Heart left ventricle (tissue), 16 donors: Measurements from ENCODE around the gene OLFM1. TPM values are rescaled to one million over a fixed set of nuclear protein-coding genes. Genes with fewer than 3 reads are reported as not detected.

Experiments
- ATAC-seq, 4 donors: fragments of 200-7000 bp; cut with Tn5 transposase; one replicate each; pipeline ENCODE4 v1.9.1; 2020 to 2022; ENCODE audit warnings: moderate library complexity in 4 of 4, mild to moderate bottlenecking in 3 of 4, moderate number of reproducible peaks in 1 of 4
- DNase-seq, 5 donors: peaks; one replicate each; pipeline ENCODE4 v3.0.0-alpha.2; 2020
- H3K27ac ChIP-seq, 12 donors: fragments of 200-600 bp; sonication (generic) in 4 of 12; one replicate each; pipeline versions ENCODE4 v1.5.0 to v1.8.0; 2016 to 2022; ENCODE audit warnings: mild to moderate bottlenecking in 2 of 12
- H3K27me3 ChIP-seq, 9 donors: fragments of 200-600 bp; sonication (generic) in 2 of 9; one replicate each; pipeline versions ENCODE4 v1.5.1 to v1.8.0; 2016 to 2022; ENCODE audit warnings: mild to moderate bottlenecking in 3 of 9
- H3K36me3 ChIP-seq, 9 donors: fragments of 200-600 bp; sonication (generic) in 2 of 9; one replicate each; pipeline versions ENCODE4 v1.5.0 to v1.8.0; 2018 to 2022; ENCODE audit warnings: mild to moderate bottlenecking in 2 of 9
- H3K4me1 ChIP-seq, 12 donors: fragments of 200-600 bp; sonication (generic) in 4 of 12; one replicate each; pipeline versions ENCODE4 v1.5.0 to v1.8.0; 2016 to 2022; ENCODE audit warnings: mild to moderate bottlenecking in 3 of 12
- H3K4me3 ChIP-seq, 12 donors: fragments of 200-600 bp; sonication (generic) in 4 of 12; one replicate each; pipeline versions ENCODE4 v1.5.0 to v1.8.0; 2017 to 2022; ENCODE audit warnings: mild to moderate bottlenecking in 9 of 12, moderate library complexity in 4 of 12
- H3K9me3 ChIP-seq, 12 donors: fragments of 200-600 bp; sonication (generic) in 4 of 12; one replicate each; pipeline versions ENCODE4 v1.5.0 to v1.8.0; 2016 to 2022; ENCODE audit warnings: mild to moderate bottlenecking in 1 of 12
- POLR2A ChIP-seq, 2 donors: fragments of 450-650 bp; IDR thresholded peaks; one replicate each; pipeline ENCODE4 v1.6.1; 2017; ENCODE audit warnings: antibody characterized with exemption in 2 of 2, mild to moderate bottlenecking in 2 of 2, moderate library complexity in 2 of 2
- WGBS, 4 donors: extraction: QIAGEN DNeasy Blood & Tissue Kit in 2 of 4; methylation state at CpG; one replicate each; pipeline versions ENCODE4 v1.1.5 to v1.1.7; 2013 to 2018; 5-methylcytosine and 5-hydroxymethylcytosine counted together
- intact Hi-C, 10 donors: fragments of 100-400 bp; cut with DNase I; formaldehyde crosslinking; loops; one replicate each; pipeline versions ENCODE4 v1.11.1 to v1.14.2; 2022
- polyA plus RNA-seq, 2 donors: library from polyadenylated mRNA; stranded (reverse); fragments of 200-250 nt; gene quantifications; one replicate each; pipeline ENCODE4 v1.2.3, GENCODE V29; 2013
- total RNA-seq, 9 donors: library from RNA; depleted of rRNA in 2 of 9; stranded (reverse); fragments of >200 nt in 2 of 9; fragmentation: NEBNext Ultra II Directional in 3 of 9; extraction: Animal tissue kit (Norgen Biotek cat#: 25700) in 3 of 9; gene quantifications; one replicate each; pipeline versions ENCODE4 v1.1.0 to v1.2.4, GENCODE V29; 2016 to 2023
- TF ChIP-seq, protein P1 (sequence below), 12 donors: fragments of 200-600 bp; sonication (generic) in 4 of 12; IDR thresholded peaks; one replicate each; pipeline versions ENCODE4 v1.5.0 to v1.8.0; 2018 to 2022; ENCODE audit warnings: antibody characterized with exemption in 12 of 12, mild to moderate bottlenecking in 5 of 12
- donor health status: ischemic (EF 13 %, LVEDD 7.1; RV severe dilation, severe dysfunction).
- donor health status: healthy with polysubstance abuse.
- donor health status: DM: no; HTN: yes; CAD: no.
- donor health status: DM: no; HTN: no; CAD: no.
- donor health status: ischemic (EF 25% LVEDD 6.9; RV normal size, moderate dysfunction).
- donor health status: ischemic (EF 25% LVEDD 5.7; RV mildly dilated, moderate dysfunction).
- donor health status: healthy.
- donor health status: DM: yes; HTN: yes; CAD: no.
- donor health status: ischemic (EF 35%, LVEDD 5.7; RV mildly dilated, moderate dysfunction).
- donor health status: nonischemic (EF 11% LVEDD 7.7; RV severe dilation, severe dysfunction).
- donor health status: DM: yes; HTN: yes; CAD: no.
- donor health status: PGD.
- donor health status: ischemic (EF 29% LVEDD 5.4; RV normal size, mild dysfunction).
- donor health status: nonischemic (EF 23%, LVEDD 6.1; RV moderate dilation, normal function).

Gene OLFM1
- total and polyA plus RNA-seq, 11 donors: 3.5 to 11.8 (median 8.1) TPM

DNA sequence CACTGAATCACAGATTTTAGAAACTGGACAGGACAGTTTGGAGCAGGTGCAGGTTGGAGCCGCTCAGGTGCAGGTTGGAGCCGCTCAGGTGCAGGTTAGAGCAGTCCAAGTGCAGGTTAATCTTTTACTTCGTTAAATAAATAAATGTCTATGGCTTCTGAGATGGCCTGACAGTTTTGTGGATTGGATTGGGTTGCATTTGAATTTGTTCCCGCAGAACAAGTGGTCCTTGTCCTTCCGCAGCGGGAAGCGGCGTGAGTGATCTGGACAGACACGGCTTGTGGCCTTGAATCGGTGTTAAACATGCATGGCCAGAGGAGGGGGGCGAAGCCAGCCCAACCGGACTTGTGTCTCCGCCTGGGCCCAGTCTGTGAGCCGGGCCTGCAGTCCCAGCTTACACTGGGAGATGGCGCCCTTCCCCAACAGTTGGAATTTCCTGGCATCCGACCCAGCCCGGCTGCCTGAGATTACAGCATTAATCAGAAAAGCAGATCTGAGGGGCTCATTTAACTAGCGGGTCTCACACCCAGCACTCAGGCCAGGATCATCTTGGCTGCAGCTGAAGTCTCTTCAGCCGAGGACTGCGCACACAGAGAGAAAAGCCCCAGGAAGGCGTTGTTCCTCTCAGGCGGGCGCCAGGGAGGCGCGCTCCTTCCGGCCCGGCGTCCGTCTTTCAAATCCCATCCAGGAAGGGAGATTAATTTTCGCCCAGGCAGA lies 1.5 kb upstream of the OLFM1 start:
- Histone ChIP-seq H3K9me3 (no peaks in the 10 kb centered on the region), H3K36me3 (no peaks in the 10 kb centered on the region), H3K4me3 (peak overlapping the region in 10 of 12 donors; percentile 32 to 63 (median 46)), H3K27ac (peak overlapping the region in 4 of 12 donors; percentile 5 to 16 (median 6)), H3K4me1 (peaks cover 0 to 38% (median 19%) of the 10 kb centered on the region in 12 donors), H3K27me3 (peaks cover 15 to 51% (median 23%) of the 10 kb centered on the region in 9 donors)
- peak; percentile 71 to 81 (median 74) for DNase-seq
- ATAC-seq: peak; percentile 59 to 82 (median 74)
- 10 to 12% (median 11%) methylated on average over 27 to 30 of the region's 30 CpGs for WGBS, 4 donors
- no peak for TF ChIP-seq POLR2A (IDR thresholded peaks at IDR 0.05)
- TF ChIP-seq, protein P1, sequence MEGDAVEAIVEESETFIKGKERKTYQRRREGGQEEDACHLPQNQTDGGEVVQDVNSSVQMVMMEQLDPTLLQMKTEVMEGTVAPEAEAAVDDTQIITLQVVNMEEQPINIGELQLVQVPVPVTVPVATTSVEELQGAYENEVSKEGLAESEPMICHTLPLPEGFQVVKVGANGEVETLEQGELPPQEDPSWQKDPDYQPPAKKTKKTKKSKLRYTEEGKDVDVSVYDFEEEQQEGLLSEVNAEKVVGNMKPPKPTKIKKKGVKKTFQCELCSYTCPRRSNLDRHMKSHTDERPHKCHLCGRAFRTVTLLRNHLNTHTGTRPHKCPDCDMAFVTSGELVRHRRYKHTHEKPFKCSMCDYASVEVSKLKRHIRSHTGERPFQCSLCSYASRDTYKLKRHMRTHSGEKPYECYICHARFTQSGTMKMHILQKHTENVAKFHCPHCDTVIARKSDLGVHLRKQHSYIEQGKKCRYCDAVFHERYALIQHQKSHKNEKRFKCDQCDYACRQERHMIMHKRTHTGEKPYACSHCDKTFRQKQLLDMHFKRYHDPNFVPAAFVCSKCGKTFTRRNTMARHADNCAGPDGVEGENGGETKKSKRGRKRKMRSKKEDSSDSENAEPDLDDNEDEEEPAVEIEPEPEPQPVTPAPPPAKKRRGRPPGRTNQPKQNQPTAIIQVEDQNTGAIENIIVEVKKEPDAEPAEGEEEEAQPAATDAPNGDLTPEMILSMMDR (IDR thresholded peaks at IDR 0.05): peak; percentile 82 to 98 (median 96)
- intact Hi-C loops: loop anchor here (1.0 to 10.0 kb wide), 9 partner anchors 257 to 391 kb away; no protein-coding TSS in a partner anchor

GRCh38 chr9:135086597-135087488 lies 625 bp upstream of the OLFM1 start:
- Histone ChIP-seq H3K4me3 (peak overlapping the region in 10 of 12 donors; percentile 34 to 63 (median 46)), H3K4me1 (peaks cover 0 to 38% (median 19%) of the 10 kb centered on the region in 12 donors), H3K9me3 (no peaks in the 10 kb centered on the region), H3K27ac (peak overlapping the region in 6 of 12 donors; percentile 5 to 47 (median 21)), H3K27me3 (peaks cover 15 to 50% (median 23%) of the 10 kb centered on the region in 9 donors), H3K36me3 (no peaks in the 10 kb centered on the region)
- DNase-seq (peak in 1 of 5 donors; percentile 46), ATAC-seq (peak in 3 of 4 donors; percentile 3 to 11 (median 9))
- TF ChIP-seq POLR2A (IDR thresholded peaks at IDR 0.05): peak in 1 of 2 donors; percentile 23
- TF ChIP-seq, protein P1 (IDR thresholded peaks at IDR 0.05): no peak
- WGBS, 4 donors: 10 to 24% (median 14%) methylated on average over 16 to 61 of the region's 61 CpGs
- intact Hi-C loops: loop anchor here (1.0 to 10.0 kb wide), 8 partner anchors 256 to 392 kb away; no protein-coding TSS in a partner anchor

DNA sequence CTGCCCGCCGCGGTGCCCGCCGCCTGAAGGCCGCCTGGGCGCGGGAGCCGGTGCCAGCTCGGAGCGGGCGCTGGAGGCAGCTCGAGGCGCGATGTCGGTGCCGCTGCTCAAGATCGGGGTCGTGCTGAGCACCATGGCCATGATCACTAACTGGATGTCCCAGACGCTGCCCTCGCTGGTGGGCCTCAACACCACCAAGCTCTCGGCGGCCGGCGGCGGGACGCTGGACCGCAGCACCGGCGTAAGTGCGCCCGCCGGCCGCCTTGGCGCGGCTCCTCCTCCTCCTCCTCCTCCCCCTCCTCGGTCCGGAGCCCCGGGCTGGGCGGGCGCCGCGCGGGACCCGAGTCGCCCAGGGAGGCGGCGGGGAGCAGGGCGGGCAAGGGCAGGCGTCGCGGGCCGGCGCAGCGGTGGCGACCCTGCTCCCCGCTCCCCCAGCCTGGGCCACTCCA lies 455 bp downstream of the OLFM1 start:
- 1 to 4% (median 1%) methylated on average over 13 to 57 of the region's 57 CpGs for WGBS, 4 donors
- no peak for ATAC-seq
- TF ChIP-seq, protein P1 (IDR thresholded peaks at IDR 0.05): no peak
- no peak for TF ChIP-seq POLR2A (IDR thresholded peaks at IDR 0.05)
- Histone ChIP-seq H3K9me3 (no peaks in the 10 kb centered on the region), H3K4me3 (peak overlapping the region; percentile 22 to 63 (median 52)), H3K27ac (no peak overlapping the region), H3K27me3 (peaks cover 15 to 46% (median 23%) of the 10 kb centered on the region in 9 donors), H3K36me3 (no peaks in the 10 kb centered on the region), H3K4me1 (peaks cover 0 to 38% (median 19%) of the 10 kb centered on the region in 12 donors)
- DNase-seq: peak in 1 of 5 donors; percentile 52
- intact Hi-C loops: loop anchor here (1.0 to 10.0 kb wide), 6 partner anchors 255 to 393 kb away; no protein-coding TSS in a partner anchor
